ENCODE results near the gene IRF7.

- TF ChIP-seq CTCF (IDR thresholded peaks at IDR 0.05 in 8 of 11, conservative IDR thresholded peaks at IDR 0.05 in 3 of 11) (no peak), POLR2A (IDR thresholded peaks at IDR 0.05) (no peak)
These were observed 12.3 kb upstream of the IRF7 start for GRCh38 chr11:628056-628455.

Measured in spleen (tissue), 7 donors.